ENCODE measurements around the gene OR2B2. TPM values are rescaled to one million over a fixed set of nuclear protein-coding genes. Genes with fewer than 3 reads are reported as not detected.

Gene OR2B2
- total and polyA plus RNA-seq, 8 donors: not detected

GRCh38 chr6:27861861-27862260 is 50.3 kb downstream of the OR2B2 start:
- peaks cover 0 to 10% (median 0%) of the 10 kb centered on the region in 4 donors for H3K27me3 ChIP-seq
- peaks cover 4 to 12% (median 9%) of the 10 kb centered on the region in 3 donors for H3K4me1 ChIP-seq
- no peaks in the 10 kb centered on the region for H3K9me3 ChIP-seq
- no peak for DNase-seq
- TF ChIP-seq CTCF (IDR thresholded peaks at IDR 0.05): no peak
- H3K36me3 ChIP-seq: no peaks in the 10 kb centered on the region
- no peak overlapping the region for H3K4me3 ChIP-seq
- intact Hi-C loops (cut with DNase I): no loop called here
- ATAC-seq: no peak
- FAIRE-seq: no peak
- H3K27ac ChIP-seq: no peak overlapping the region

GRCh38 chr6:27861276-27861840 is 50.8 kb downstream of the OR2B2 start:
- Histone ChIP-seq H3K9me3 (no peaks in the 10 kb centered on the region), H3K36me3 (no peaks in the 10 kb centered on the region), H3K27me3 (peaks cover 0 to 5% (median 0%) of the 10 kb centered on the region in 4 donors), H3K4me1 (peaks cover 0 to 9% (median 7%) of the 10 kb centered on the region in 3 donors), H3K4me3 (no peak overlapping the region), H3K27ac (no peak overlapping the region)
- no peak for TF ChIP-seq CTCF (IDR thresholded peaks at IDR 0.05)
- DNase-seq (no peak), ATAC-seq (no peak), FAIRE-seq (no peak)
- intact Hi-C loops (cut with DNase I): no loop called here
- 59 to 66% methylated on average over 2 of the region's 2 CpGs for WGBS, 2 donors

Other genes with a start within 250 kb of the OR2B2 start
- not detected for gene OR2B6, start 44.8 kb upstream of the OR2B2 start, total RNA-seq
- not detected for gene OR2B6, start 44.8 kb upstream of the OR2B2 start, polyA plus RNA-seq
- 1 to 10 TPM; 2.8 to 4.3 (median 3.2) TPM for gene ZNF165, start 168.2 kb upstream of the OR2B2 start, total RNA-seq
- gene ZNF165, start 168.2 kb upstream of the OR2B2 start, polyA plus RNA-seq: 1 to 10 TPM; 2.8 to 4.0 TPM
- gene ZSCAN16, start 212.2 kb upstream of the OR2B2 start, total RNA-seq: 1 to 10 TPM; 1.6 to 4.2 (median 2.5) TPM
- gene ZSCAN16, start 212.2 kb upstream of the OR2B2 start, polyA plus RNA-seq: 1 to 10 TPM; 4.5 to 5.0 TPM
- 10 to 100 TPM in 1 of 6 donors, 1 to 10 TPM in 5; 5.6 to 12.0 (median 8.7) TPM for gene ZKSCAN8, start 229.5 kb upstream of the OR2B2 start, total RNA-seq
- 1 to 10 TPM; 2.4 to 6.0 TPM for gene ZKSCAN8, start 229.5 kb upstream of the OR2B2 start, polyA plus RNA-seq